GM19099 (cell line): ENCODE results near the gene TRMT1.

Experiments used
- POLR2A ChIP-seq: IDR thresholded peaks from 3 replicates; pipeline ENCODE4 v1.6.1; 2011; ENCODE audit warnings: low read depth; ENCODE audit not compliant: insufficient read length; ENCODE audit errors: extremely low read depth

The TRMT1 gene

GRCh38 chr19:13116282-13117175 is at the start of gene TRMT1:
Gene TRMT1, minus strand, starts transcription at chr19:13116740. Its CDS starts 341 bp downstream, at chr19:13116399.
- TF ChIP-seq POLR2A, result peak; percentile 29

GRCh38 chr19:13165162-13165997 is 48.8 kb upstream of the TRMT1 start:
- TF ChIP-seq POLR2A, result no peak

GRCh38 chr19:13164343-13165161 is 48.0 kb upstream of the TRMT1 start:
- TF ChIP-seq POLR2A, result no peak

GRCh38 chr19:13163609-13164342 is 47.2 kb upstream of the TRMT1 start:
- peak; percentile 14 for TF ChIP-seq POLR2A

- TF ChIP-seq POLR2A, result peak; percentile 85
Observed at GRCh38 chr19:13162724-13163608, 46.4 kb upstream of the TRMT1 start.

- no peak for TF ChIP-seq POLR2A
Observed at GRCh38 chr19:13160557-13160956, 44.0 kb upstream of the TRMT1 start.

- TF ChIP-seq POLR2A, result no peak
Observed at GRCh38 chr19:13159713-13160112, 43.2 kb upstream of the TRMT1 start.

- TF ChIP-seq POLR2A, result peak; percentile 51
Observed at GRCh38 chr19:13155472-13156359, 39.2 kb upstream of the TRMT1 start.

GRCh38 chr19:13154911-13155471 is 38.5 kb upstream of the TRMT1 start:
- peak; percentile 71 for TF ChIP-seq POLR2A

- TF ChIP-seq POLR2A, result peak; percentile 20
Observed at GRCh38 chr19:13154241-13154778, 37.8 kb upstream of the TRMT1 start.

- TF ChIP-seq POLR2A, result no peak
Observed at GRCh38 chr19:13153569-13154240, 37.2 kb upstream of the TRMT1 start.
